Mononuclear cell (primary cell): ENCODE data around the gene ZNF423. TPM values are rescaled to one million over a fixed set of nuclear protein-coding genes. Genes with fewer than 3 reads are reported as not detected.
A peak's percentile ranks its signal among the peaks of the same experiment; 100 is the strongest.

Experiments used
- H3K27me3 ChIP-seq: 2 replicates; pipeline ENCODE4 v1.6.0; 2011; ENCODE audit warnings: low read length, control low read depth; ENCODE audit not compliant: insufficient read depth
- H3K4me1 ChIP-seq: 2 replicates; pipeline ENCODE4 v1.5.1; 2011; ENCODE audit warnings: mild to moderate bottlenecking, low read length, control low read depth; ENCODE audit not compliant: insufficient read depth
- H3K4me3 ChIP-seq: 2 replicates; pipeline ENCODE4 v1.5.1; 2011; ENCODE audit warnings: mild to moderate bottlenecking, low read length, moderate library complexity
- H3K9me3 ChIP-seq: 2 replicates; pipeline ENCODE4 v1.5.1; 2011; ENCODE audit warnings: low read depth, mild to moderate bottlenecking, control low read depth, low read length
- total RNA-seq: library from RNA; depleted of rRNA; stranded (reverse); fragments of >200 nt; gene quantifications from one replicate; pipeline ENCODE4 v1.2.3, GENCODE V29; 2012

ZNF423 gene
- total RNA-seq, 1 donor: under 0.01 TPM

DNA sequence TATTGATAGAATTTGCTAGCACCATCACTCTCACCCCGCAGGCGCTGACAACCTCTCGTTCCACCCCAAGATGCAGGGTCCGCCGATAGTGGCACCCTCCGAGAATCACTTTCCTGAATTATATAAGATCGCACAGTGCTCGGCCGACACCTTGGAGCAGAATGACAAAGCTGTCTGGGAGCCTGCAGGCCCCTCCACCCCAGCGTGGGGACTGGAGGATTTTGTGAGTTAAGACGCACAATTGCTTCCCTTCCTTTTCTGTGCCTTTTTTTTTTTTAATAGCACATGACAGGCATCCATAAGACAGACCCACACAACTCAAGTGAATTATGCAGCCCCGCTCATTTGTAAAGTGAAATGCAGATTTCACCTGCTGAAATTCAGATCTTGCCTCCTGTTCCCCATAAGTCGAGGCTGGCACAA is 327.0 kb downstream of the ZNF423 start:
- no peak overlapping the region for H3K4me3 ChIP-seq

DNA sequence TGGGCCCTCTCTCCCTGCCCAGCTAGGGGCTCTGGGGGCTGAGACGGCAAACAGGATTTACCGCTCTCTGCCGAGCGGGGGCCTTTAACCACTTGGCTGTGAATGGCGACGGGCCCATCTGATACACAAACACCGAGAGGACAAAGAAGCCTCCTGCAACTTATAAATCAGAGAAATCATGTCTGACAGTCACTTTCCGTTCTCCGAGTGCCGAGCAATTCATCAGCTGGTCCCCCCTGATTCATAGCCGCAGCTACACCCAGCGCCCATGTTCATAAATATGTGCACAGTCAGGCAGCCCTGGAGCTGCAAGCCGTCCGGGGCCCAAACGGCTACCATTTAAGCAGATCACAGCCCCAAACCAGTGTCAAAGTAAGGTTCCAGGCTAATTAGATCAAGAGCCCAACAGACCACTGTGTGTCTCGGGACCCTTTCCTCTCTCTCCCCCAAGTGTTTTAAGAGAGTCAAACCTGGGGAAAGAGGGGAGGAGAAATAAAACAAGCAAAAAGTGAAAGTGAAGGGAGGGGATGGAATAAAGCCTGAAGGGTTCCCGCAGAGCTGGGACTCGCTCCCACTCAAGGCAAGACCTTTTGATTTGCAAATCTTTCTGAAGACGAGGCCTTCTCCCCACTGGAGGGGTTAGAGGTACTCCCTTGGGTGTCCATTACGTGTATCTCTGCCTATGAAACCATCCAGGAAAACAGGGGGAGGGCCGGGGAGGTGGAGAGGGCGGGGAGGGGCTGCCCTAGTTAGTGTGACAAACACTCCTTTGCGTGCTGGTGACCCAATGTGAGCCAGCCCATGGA is 327.6 kb downstream of the ZNF423 start:
- H3K4me1 ChIP-seq: no peaks in the 10 kb centered on the region
- peak overlapping the region; percentile 27 for H3K4me3 ChIP-seq
- H3K27me3 ChIP-seq: no peaks in the 10 kb centered on the region
- H3K9me3 ChIP-seq: no peaks in the 10 kb centered on the region

More for the DNA sequence above, 327.0 kb downstream of the ZNF423 start:
- Histone ChIP-seq H3K4me1 (no peaks in the 10 kb centered on the region), H3K9me3 (no peaks in the 10 kb centered on the region), H3K27me3 (no peaks in the 10 kb centered on the region)

DNA sequence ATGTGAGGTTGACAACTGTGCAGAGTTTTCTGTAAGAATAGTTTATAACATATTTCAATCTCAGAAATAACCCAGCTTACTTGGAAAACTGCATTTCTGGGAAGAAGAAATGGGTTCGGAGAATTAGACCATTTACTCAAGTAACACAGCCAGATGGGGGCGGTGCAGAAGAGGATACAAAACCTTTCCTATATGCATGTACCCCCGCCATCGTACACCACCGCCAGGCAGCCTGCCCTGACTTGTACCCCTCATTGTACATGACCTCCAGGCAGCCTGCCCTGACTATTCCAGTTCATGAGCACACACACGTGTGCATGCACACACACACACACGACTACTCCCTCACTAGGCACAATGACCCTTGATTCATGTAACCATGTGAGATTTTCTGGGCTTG is 328.3 kb downstream of the ZNF423 start:
- no peaks in the 10 kb centered on the region for H3K4me1 ChIP-seq
- no peaks in the 10 kb centered on the region for H3K27me3 ChIP-seq
- H3K9me3 ChIP-seq: no peaks in the 10 kb centered on the region
- H3K4me3 ChIP-seq: no peak overlapping the region

DNA sequence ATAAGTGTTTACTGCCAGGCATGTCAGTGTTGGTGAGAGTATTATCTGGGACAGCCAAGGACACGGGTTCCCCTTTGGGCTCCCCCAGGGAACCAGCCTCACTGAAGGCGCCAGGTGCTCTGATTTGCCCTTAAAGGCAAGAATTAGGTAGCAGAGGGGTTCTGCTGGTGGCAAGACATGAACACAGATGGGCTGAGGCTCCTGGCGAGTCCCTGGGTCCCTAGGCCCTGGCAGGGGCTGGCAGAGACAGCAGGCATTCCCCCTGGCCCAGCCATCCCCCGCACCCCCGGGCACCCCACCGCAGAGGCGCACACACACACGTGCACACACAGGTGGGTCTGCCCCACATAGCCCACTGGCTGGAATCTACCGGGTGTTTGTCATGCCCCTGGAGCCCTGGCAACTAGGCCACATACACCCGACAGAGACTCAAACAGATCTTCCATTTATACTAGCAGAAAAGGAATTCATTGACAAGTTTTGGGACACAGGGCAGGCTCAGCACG is 329.0 kb downstream of the ZNF423 start:
- no peaks in the 10 kb centered on the region for H3K4me1 ChIP-seq
- H3K27me3 ChIP-seq: no peaks in the 10 kb centered on the region
- no peak overlapping the region for H3K4me3 ChIP-seq
- H3K9me3 ChIP-seq: no peaks in the 10 kb centered on the region

DNA sequence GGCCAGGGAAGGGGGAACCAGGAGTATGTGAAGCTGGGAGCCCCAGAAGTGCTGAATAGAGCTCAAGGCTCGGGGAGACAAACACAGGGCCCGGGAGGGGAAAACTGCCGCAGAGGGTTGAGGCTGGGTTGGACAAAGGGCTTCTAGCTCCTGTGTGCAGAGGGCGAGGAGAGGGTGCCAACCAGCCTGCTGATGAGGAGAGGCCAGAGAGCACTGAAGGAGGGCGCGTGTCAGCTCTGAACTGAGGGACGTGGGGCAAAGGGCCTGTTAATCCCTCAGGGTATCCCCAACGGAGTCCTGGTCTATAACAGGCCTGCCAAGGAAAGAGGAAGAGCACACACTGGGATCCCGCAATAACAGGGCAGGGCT is 331.0 kb downstream of the ZNF423 start:
- Histone ChIP-seq H3K4me1 (no peaks in the 10 kb centered on the region), H3K9me3 (no peaks in the 10 kb centered on the region), H3K4me3 (no peak overlapping the region), H3K27me3 (no peaks in the 10 kb centered on the region)

DNA sequence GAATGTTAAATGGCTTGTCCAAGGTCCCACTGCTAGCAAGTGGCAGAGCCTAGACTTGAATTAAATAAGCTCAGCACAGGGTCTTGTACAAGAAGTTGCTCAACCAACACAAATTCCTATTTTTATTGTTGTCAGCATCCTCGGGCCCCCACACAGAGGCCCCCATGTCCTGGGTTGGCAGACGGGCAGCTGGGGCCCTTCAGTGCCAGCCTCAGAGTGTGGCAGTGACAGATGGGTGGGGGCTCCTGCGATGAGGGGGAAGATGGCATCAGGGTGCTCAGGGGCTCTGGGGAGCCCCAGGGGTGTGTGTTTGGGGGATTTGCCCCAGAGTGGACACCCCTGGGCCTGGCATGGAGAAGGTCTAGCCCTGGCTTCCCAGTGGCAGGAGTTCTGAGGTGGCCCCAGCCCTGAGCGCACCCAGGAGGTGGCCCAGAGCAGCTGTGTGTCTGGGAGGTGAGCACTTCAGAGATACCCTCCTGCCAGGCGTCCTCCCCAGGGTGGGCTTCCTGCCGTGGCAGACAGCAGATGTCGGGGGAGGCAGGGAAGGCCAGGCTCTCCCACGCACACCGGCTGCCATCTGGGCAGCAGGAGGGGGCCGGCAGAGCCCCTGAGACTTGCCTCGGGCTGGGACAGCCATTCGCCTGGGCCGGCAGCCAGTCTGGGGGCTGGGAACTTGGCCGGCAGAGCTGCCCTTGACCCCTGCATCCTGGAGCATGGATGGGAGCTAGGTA is 331.5 kb downstream of the ZNF423 start:
- H3K4me3 ChIP-seq: no peak overlapping the region
- H3K9me3 ChIP-seq: no peaks in the 10 kb centered on the region
- no peaks in the 10 kb centered on the region for H3K4me1 ChIP-seq
- no peaks in the 10 kb centered on the region for H3K27me3 ChIP-seq

DNA sequence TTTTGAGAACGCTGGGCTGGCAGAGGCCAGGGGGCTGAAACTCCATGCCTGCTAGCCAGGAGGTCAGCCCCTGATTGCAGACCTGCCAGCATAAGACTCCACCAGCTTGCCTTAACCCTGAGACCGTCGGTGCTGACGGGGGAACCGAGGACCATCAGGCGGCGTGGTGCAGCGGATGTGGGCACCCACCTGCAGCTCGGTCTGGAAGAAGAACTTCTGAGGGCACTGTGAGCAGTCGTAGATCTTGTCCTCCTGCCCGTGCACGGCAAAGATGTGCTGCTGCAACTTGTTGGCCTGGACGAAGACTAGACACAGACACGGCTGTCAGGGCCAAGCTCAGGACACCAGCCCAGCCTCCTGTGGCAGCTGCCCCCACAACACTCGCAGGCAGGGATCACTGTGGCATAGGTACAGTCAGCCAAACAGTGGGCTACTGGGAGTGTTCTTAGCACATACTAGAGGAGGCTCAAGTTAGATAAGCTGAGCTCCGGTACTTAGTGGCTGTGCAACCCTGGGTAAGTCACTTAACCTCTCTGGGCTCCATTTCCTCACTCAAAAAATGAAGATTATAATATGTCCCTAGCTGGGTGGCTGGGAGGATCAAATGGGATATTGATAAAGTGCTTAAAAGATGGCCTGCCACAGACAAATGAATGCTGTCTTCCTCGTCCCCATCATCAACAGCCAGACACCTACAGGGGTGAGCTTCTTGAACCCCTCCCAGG is 332.3 kb downstream of the ZNF423 start:
- no peaks in the 10 kb centered on the region for H3K4me1 ChIP-seq
- H3K27me3 ChIP-seq: no peaks in the 10 kb centered on the region
- no peaks in the 10 kb centered on the region for H3K9me3 ChIP-seq
- no peak overlapping the region for H3K4me3 ChIP-seq

DNA sequence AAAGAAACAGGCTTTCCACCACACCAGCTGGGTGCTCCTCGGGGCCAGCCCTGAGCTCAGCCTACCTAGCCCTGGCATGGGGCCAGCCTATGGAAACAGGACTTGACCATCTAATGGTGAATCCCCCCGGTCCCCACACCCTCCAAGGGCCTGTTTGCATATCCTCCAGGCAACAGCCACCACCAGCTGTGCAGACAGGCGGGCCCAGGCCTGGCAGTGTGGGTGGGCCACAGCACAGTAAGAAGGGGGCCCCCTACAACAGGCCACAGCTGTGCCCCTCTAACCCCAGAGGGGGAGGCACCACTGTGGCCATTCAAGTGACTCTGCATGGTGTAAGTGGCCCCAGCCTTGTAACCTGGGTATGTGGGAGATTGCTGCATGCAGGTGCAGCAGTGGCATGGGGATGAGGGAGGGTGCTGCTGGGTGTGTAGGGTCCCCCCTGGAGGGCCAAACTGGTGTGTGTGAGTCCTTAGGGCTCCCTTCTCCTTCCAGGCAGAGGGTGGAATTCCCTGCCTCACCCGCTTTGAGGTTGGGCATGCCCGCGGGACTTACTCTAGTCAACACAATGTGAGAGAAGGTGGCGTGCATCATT is 334.1 kb downstream of the ZNF423 start:
- no peaks in the 10 kb centered on the region for H3K4me1 ChIP-seq
- H3K27me3 ChIP-seq: no peaks in the 10 kb centered on the region
- no peak overlapping the region for H3K4me3 ChIP-seq
- H3K9me3 ChIP-seq: no peaks in the 10 kb centered on the region

DNA sequence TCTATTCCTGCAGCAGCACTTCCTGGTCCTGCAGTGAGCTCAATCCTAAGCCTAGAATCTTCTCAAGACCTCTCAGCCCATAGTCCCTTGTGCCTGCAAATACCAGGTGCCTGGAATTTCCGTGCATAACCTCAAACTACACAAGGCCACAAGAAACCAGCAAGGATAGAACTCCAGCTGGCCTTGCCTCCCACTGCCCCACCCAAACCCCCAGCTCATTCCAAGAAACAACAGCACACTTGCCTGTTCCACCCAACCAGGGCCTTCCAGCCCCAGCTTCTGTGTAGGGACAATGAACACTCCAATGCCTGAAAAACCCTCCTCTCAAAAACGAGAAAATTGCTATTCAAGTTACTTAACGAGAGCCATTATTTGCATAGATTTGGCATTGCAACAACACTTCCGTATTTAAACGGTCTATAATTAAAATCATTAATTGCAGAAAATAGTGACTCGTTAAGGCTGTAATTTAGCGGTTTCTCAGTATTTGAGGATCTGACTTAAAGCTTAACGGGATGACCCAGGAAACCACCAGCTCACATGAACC is 335.3 kb downstream of the ZNF423 start:
- no peaks in the 10 kb centered on the region for H3K4me1 ChIP-seq
- no peaks in the 10 kb centered on the region for H3K9me3 ChIP-seq

DNA sequence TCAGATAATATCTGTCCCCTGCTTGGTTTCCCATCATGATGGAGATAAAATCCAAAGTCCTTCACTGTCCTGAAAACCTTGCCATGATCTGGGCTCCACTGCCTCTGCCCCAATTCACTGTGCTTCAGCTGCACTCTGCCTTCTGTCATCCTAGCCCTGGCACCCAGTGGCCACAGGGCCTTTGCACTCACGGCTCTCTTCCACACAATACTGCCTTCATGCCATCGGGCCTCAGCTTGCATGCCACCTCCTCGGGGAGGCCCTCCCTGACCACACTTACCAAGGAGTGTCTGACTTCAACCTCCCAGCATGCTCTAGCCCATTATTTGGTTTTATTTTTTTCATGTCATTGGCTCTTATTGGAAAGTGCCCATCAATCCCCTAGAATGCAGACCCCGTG is 336.2 kb downstream of the ZNF423 start:
- Histone ChIP-seq H3K4me3 (no peak overlapping the region), H3K27me3 (no peaks in the 10 kb centered on the region), H3K9me3 (no peaks in the 10 kb centered on the region), H3K4me1 (no peaks in the 10 kb centered on the region)

More for the DNA sequence above, 335.3 kb downstream of the ZNF423 start:
- Histone ChIP-seq H3K27me3 (no peaks in the 10 kb centered on the region), H3K4me3 (no peak overlapping the region)

DNA sequence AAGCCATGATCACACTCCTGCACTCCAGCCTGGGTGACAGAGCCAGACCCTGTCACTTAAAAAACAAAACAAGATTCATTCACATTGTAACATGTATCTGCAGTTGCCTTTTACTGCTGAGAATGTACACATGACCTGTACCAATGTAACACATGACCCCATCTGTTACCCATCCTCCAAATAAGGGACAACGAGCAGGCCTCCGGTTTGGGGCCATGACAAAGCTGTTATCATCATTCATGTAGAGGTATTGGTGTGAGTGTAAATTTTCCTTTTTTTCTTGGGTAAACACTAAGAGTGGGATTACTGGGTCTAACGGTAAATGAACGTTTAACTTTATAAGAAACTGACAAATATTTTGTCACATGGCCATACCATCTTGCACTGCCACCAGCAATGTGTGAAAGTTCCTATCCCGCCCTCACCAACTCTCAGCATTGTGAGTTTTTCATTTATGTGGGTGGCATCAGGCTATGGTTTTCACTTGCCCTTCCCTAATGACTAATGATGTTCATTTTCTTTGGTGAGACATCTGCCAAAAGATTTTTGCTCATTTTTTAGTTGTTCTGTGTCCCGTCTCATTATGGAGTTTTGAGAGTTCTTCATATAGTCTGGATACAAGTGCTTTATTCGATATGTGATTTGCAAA is 336.8 kb downstream of the ZNF423 start:
- Histone ChIP-seq H3K4me3 (no peak overlapping the region), H3K4me1 (no peaks in the 10 kb centered on the region), H3K9me3 (no peaks in the 10 kb centered on the region), H3K27me3 (no peaks in the 10 kb centered on the region)

DNA sequence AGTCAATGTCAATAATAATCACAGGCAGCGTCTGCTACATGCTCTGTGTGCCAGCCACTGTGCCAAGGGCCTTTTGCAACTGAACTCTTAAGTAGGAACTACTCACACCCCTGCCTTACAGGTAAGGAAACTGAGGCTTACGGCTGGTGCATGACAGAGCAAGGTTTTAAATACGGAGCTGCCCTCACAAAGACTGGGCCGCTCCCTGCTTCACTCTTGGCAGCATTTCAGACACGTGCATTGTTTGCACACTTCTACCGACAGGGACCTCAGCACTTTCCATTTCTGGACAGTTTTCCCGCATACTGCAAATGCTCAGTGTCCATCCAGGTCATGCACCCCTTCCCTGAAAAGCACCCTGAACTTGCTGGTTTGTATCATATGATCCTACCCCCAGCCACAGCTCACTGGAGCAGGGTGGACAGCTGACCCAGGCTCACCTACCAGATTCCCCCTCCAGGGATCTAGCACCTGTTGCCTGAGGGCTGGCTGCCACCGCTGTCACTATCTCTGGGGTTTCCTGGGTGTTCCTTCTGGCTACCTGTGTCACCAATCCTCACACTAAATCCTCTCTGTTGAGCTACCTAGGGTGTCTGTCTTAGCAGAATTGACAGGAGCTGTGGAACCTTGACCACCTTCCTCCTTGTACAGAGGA is 339.4 kb downstream of the ZNF423 start:
- Histone ChIP-seq H3K27me3 (no peaks in the 10 kb centered on the region), H3K9me3 (no peaks in the 10 kb centered on the region), H3K4me1 (no peaks in the 10 kb centered on the region), H3K4me3 (no peak overlapping the region)

DNA sequence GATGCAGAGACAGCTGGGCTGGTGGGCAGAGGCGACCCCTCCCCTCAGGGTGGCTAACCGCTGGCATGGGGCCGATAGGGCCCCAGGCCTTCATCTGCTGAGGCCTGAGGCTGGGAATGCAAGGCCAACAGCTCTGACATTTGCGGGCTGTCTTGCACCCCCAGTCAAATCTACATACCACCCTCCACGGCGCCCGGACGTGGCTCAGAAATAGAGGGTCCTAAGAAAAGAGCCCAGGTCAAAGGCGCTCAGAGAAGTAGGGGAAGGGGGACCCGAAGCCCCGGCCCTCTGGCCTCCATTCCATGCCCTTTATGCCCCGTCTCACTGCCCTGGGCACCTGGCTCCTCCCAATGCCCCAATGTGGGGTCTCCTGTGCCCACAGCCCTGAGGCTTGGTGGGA is 340.1 kb downstream of the ZNF423 start:
- no peak overlapping the region for H3K4me3 ChIP-seq
- H3K27me3 ChIP-seq: no peaks in the 10 kb centered on the region
- no peaks in the 10 kb centered on the region for H3K9me3 ChIP-seq
- H3K4me1 ChIP-seq: no peaks in the 10 kb centered on the region
